ENCODE data around the gene FMN1. TPM values are rescaled to one million over a fixed set of nuclear protein-coding genes. Genes with fewer than 3 reads are reported as not detected.

The FMN1 gene
- total and polyA plus RNA-seq, 10 of the 15 experiments (the other 5 are each of a cell fraction or from before 2014, with no cell fraction given), result 0.05 to 0.16 (median 0.08) TPM; not detected in 4

DNA sequence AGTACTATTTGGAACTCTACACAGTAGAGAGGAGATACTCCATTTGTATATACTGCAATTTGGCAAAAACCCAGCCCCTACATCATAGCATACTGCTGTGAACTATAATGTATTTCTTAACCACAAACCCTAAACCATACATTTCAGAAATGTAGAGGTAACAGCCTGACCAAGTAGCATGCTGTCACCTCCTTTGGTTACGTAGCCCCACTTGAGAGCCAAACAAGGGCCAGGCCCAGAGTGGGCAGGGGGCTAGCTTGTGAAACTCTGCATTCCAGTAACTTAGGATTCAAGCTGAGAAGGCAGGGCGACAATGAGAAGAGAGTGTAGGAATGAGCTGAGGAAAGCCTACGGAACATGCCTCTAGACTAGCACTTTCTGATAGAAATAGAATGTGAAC is 340.9 kb downstream of the FMN1 start (continued):
- TF ChIP-seq, protein P1, sequence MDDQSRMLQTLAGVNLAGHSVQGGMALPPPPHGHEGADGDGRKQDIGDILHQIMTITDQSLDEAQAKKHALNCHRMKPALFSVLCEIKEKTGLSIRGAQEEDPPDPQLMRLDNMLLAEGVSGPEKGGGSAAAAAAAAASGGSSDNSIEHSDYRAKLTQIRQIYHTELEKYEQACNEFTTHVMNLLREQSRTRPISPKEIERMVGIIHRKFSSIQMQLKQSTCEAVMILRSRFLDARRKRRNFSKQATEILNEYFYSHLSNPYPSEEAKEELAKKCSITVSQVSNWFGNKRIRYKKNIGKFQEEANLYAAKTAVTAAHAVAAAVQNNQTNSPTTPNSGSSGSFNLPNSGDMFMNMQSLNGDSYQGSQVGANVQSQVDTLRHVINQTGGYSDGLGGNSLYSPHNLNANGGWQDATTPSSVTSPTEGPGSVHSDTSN (IDR thresholded peaks at IDR 0.05; ENCODE audit: insufficient replicate concordance, low read depth, low read length), result no peak
- no peak for TF ChIP-seq SIX5 (IDR thresholded peaks at IDR 0.05; ENCODE audit: low read depth, low read length, severe bottlenecking)
- no peak for TF ChIP-seq RBBP5 (conservative IDR thresholded peaks at IDR 0.05)
- TF ChIP-seq, protein P2, sequence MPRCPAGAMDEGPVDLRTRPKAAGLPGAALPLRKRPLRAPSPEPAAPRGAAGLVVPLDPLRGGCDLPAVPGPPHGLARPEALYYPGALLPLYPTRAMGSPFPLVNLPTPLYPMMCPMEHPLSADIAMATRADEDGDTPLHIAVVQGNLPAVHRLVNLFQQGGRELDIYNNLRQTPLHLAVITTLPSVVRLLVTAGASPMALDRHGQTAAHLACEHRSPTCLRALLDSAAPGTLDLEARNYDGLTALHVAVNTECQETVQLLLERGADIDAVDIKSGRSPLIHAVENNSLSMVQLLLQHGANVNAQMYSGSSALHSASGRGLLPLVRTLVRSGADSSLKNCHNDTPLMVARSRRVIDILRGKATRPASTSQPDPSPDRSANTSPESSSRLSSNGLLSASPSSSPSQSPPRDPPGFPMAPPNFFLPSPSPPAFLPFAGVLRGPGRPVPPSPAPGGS (IDR thresholded peaks at IDR 0.05; ENCODE audit: borderline replicate concordance, insufficient read depth, low read depth, low read length, poor library complexity, severe bottlenecking), result no peak
- TF ChIP-seq CBX3 (IDR thresholded peaks at IDR 0.05; ENCODE audit: borderline replicate concordance, low read depth), result no peak
- TF ChIP-seq PAX5 (IDR thresholded peaks at IDR 0.05; ENCODE audit: borderline replicate concordance, low read depth, low read length), result no peak
- no peak for TF ChIP-seq ZNF274 (IDR thresholded peaks at IDR 0.05; ENCODE audit: insufficient read depth, insufficient read length)

DNA sequence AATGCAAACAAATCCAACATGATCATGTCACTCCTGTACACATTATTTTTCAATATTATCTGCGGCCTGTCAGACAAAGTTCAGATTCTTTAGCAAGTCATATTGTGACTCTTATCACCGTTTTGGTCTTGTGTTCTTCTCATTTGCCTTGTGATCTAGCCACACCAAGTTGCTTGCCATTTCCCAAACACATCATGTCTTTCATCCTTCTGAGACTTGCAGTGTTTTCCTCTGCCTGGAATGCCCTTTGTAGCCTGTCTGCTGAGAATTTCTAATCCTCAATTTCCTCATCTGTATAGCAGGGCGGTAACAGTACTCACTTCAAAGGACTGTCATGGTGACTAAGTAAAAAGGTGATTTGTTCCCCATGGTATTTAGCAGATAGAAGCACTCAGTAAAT is 341.7 kb downstream of the FMN1 start:
- POLR2A ChIA-PET, result no interaction called here
- H3K4me2 ChIP-seq (ENCODE audit: control insufficient read depth, insufficient read depth), result no peak overlapping the region
- in situ Hi-C loops (cut with MboI), result no loop called here
- CTCF ChIA-PET, result no interaction called here
- no peak overlapping the region for H3K4me3 ChIP-seq
- no peaks in the 10 kb centered on the region for H3K79me2 ChIP-seq (ENCODE audit: control insufficient read depth, insufficient read depth, low read length)
- BruUV-seq (replicated peaks), result no TSS peak
- intact Hi-C loops (cut with micrococcal nuclease; ENCODE audit: unreplicated experiment), result no loop called here
- SMC1A ChIA-PET (ENCODE audit: uncharacterized antibody, unreplicated experiment), result no interaction called here
- FAIRE-seq (no peak), ATAC-seq (no peak), DNase-seq (ENCODE audit: low read depth, low spot score) (no peak)
- whole genome bisulfite sequencing (ENCODE audit: insufficient coverage, insufficient replicate concordance, low lambda C conversion rate, missing lambda C conversion rate), result 33% methylated on average over 3 of the region's 3 CpGs
- no peaks in the 10 kb centered on the region for H4K20me1 ChIP-seq (ENCODE audit: control insufficient read depth, insufficient read depth)
- no peaks in the 10 kb centered on the region; a peak in 1 of 4 replicates for H3K27me3 ChIP-seq (replicated peaks in 1 of 2; ENCODE audit: control insufficient read depth in 2 of 2, insufficient read depth in 2 of 2, low read length in 1 of 2)
- no peak overlapping the region for H2AFZ ChIP-seq (ENCODE audit: control insufficient read depth, low read depth, low read length)
- RAD21 ChIA-PET (ENCODE audit: unreplicated experiment), result no interaction called here
- no peak overlapping the region for H3K27ac ChIP-seq (ENCODE audit: control insufficient read depth, insufficient read depth)
- no peaks in the 10 kb centered on the region for H3K9me3 ChIP-seq (replicated peaks; ENCODE audit: control insufficient read depth, insufficient read depth, low read length)
- no peaks in the 10 kb centered on the region for H3K36me3 ChIP-seq (ENCODE audit: control insufficient read depth in 2 of 2, insufficient read depth in 2 of 2, low read length in 1 of 2)
- no peak overlapping the region for H3K9ac ChIP-seq (ENCODE audit: control insufficient read depth, insufficient read depth, low read length)
- H3K4me1 ChIP-seq (ENCODE audit: control insufficient read depth, insufficient read depth, low read length), result no peaks in the 10 kb centered on the region
- TF ChIP-seq, protein P3, sequence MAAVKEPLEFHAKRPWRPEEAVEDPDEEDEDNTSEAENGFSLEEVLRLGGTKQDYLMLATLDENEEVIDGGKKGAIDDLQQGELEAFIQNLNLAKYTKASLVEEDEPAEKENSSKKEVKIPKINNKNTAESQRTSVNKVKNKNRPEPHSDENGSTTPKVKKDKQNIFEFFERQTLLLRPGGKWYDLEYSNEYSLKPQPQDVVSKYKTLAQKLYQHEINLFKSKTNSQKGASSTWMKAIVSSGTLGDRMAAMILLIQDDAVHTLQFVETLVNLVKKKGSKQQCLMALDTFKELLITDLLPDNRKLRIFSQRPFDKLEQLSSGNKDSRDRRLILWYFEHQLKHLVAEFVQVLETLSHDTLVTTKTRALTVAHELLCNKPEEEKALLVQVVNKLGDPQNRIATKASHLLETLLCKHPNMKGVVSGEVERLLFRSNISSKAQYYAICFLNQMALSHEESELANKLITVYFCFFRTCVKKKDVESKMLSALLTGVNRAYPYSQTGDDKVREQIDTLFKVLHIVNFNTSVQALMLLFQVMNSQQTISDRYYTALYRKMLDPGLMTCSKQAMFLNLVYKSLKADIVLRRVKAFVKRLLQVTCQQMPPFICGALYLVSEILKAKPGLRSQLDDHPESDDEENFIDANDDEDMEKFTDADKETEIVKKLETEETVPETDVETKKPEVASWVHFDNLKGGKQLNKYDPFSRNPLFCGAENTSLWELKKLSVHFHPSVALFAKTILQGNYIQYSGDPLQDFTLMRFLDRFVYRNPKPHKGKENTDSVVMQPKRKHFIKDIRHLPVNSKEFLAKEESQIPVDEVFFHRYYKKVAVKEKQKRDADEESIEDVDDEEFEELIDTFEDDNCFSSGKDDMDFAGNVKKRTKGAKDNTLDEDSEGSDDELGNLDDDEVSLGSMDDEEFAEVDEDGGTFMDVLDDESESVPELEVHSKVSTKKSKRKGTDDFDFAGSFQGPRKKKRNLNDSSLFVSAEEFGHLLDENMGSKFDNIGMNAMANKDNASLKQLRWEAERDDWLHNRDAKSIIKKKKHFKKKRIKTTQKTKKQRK (IDR thresholded peaks at IDR 0.05; ENCODE audit: low read depth, low read length), result no peak
- TF ChIP-seq, protein P4, sequence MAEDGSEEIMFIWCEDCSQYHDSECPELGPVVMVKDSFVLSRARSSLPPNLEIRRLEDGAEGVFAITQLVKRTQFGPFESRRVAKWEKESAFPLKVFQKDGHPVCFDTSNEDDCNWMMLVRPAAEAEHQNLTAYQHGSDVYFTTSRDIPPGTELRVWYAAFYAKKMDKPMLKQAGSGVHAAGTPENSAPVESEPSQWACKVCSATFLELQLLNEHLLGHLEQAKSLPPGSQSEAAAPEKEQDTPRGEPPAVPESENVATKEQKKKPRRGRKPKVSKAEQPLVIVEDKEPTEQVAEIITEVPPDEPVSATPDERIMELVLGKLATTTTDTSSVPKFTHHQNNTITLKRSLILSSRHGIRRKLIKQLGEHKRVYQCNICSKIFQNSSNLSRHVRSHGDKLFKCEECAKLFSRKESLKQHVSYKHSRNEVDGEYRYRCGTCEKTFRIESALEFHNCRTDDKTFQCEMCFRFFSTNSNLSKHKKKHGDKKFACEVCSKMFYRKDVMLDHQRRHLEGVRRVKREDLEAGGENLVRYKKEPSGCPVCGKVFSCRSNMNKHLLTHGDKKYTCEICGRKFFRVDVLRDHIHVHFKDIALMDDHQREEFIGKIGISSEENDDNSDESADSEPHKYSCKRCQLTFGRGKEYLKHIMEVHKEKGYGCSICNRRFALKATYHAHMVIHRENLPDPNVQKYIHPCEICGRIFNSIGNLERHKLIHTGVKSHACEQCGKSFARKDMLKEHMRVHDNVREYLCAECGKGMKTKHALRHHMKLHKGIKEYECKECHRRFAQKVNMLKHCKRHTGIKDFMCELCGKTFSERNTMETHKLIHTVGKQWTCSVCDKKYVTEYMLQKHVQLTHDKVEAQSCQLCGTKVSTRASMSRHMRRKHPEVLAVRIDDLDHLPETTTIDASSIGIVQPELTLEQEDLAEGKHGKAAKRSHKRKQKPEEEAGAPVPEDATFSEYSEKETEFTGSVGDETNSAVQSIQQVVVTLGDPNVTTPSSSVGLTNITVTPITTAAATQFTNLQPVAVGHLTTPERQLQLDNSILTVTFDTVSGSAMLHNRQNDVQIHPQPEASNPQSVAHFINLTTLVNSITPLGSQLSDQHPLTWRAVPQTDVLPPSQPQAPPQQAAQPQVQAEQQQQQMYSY (CRISPR knock-in tag; IDR thresholded peaks at IDR 0.05), result no peak
- no peak for TF ChIP-seq SMAD5 (IDR thresholded peaks at IDR 0.05; ENCODE audit: low read depth)
- no peak for TF ChIP-seq NFIC (IDR thresholded peaks at IDR 0.05; ENCODE audit: low read depth, low read length)
- TF ChIP-seq SP1 (IDR thresholded peaks at IDR 0.05; ENCODE audit: low read depth, low read length), result no peak

Data from GM12878 (cell line).